ENCODE data around the gene DDIT3. TPM values are rescaled to one million over a fixed set of nuclear protein-coding genes. Genes with fewer than 3 reads are reported as not detected.

DDIT3 gene
- total and polyA plus RNA-seq, 2 of the 8 experiments (the other 6 are each of a cell fraction or from before 2014, with no cell fraction given): 4.9 to 5.7 TPM

- Histone ChIP-seq H4K5ac (ENCODE audit: insufficient read length, low read depth, low read length) (no peak overlapping the region), H2AK5ac (ENCODE audit: low read depth, low read length) (no peak overlapping the region), H3K4ac (replicated peaks; ENCODE audit: insufficient read length, low read depth, low read length) (no peak overlapping the region), H2AFZ (ENCODE audit: low read length) (no peak overlapping the region), H2BK12ac (ENCODE audit: low read depth, low read length) (no peak overlapping the region), H3K4me3 (ENCODE audit: extremely low read depth in 1 of 4, insufficient read depth in 2 of 4, low read depth in 3 of 4, low read length in 4 of 4) (no peak overlapping the region), H4K91ac (replicated peaks; ENCODE audit: insufficient read length, low read length) (no peak overlapping the region), H3K79me2 (ENCODE audit: control insufficient read depth in 1 of 2, insufficient read depth in 2 of 2, low read length in 2 of 2) (no peaks in the 10 kb centered on the region), H2BK5ac (ENCODE audit: low read depth, low read length) (no peak overlapping the region), H3K23me2 (ENCODE audit: low read depth, low read length) (peaks cover under 1% of the 10 kb centered on the region; the same call in 1 of the 2 replicates), H3K23ac (ENCODE audit: insufficient read length) (no peak overlapping the region), H3K27ac (ENCODE audit: low read depth, low read length) (no peak overlapping the region), H3K79me1 (ENCODE audit: low read depth, low read length) (no peaks in the 10 kb centered on the region), H3K27me3 (replicated peaks in 1 of 4; ENCODE audit: control insufficient read depth in 3 of 4, extremely low read depth in 1 of 4, insufficient read depth in 3 of 4, low read length in 3 of 4) (peaks cover 13 to 28% (median 23%) of the 10 kb centered on the region in 4 experiments), H2BK120ac (replicated peaks; ENCODE audit: low read depth, low read length) (no peak overlapping the region), H3K18ac (ENCODE audit: extremely low read depth, low read length) (no peak overlapping the region), H3K36me3 (ENCODE audit: control insufficient read depth in 2 of 4, insufficient read depth in 4 of 4, low read length in 3 of 4) (peaks cover 0 to 11% (median 4%) of the 10 kb centered on the region in 4 experiments; a peak in 4 of 8 replicates), H3K4me1 (replicated peaks in 1 of 4; ENCODE audit: control insufficient read depth in 3 of 4, insufficient read depth in 4 of 4, low read length in 3 of 4) (peaks cover 0 to 7% (median 2%) of the 10 kb centered on the region in 4 experiments; a peak in 5 of 7 replicates), H2BK20ac (ENCODE audit: low read length) (no peak overlapping the region), H4K20me1 (replicated peaks in 1 of 2; ENCODE audit: control insufficient read depth in 1 of 2, insufficient read depth in 2 of 2, low read length in 2 of 2) (peaks cover 0 to 6% of the 10 kb centered on the region in 2 experiments), H2BK15ac (ENCODE audit: low read length) (no peak overlapping the region), H4K8ac (ENCODE audit: extremely low read depth, insufficient read depth, low read length) (no peak overlapping the region), H3K9ac (replicated peaks in 1 of 4; ENCODE audit: extremely low read depth in 1 of 4, low read depth in 3 of 4, low read length in 3 of 4) (no peak overlapping the region), H3K14ac (ENCODE audit: insufficient read length) (no peak overlapping the region), H3K9me3 (ENCODE audit: insufficient read depth in 2 of 2, low read depth in 1 of 2, low read length in 1 of 2) (no peaks in the 10 kb centered on the region), H3K56ac (replicated peaks; ENCODE audit: insufficient read length, low read depth, low read length) (no peak overlapping the region), H3K4me2 (ENCODE audit: insufficient read depth in 1 of 2, low read depth in 2 of 2, low read length in 2 of 2) (no peak overlapping the region)
- CTCF ChIA-PET (ENCODE audit: partially characterized antibody): interaction anchor here (0.6 to 25.1 kb wide), 5 partner anchors 10 to 452 kb away, joined by 3 to 441 read pairs (median 5); partner anchors contain the start of genes ARHGAP9, GLI1 and INHBE
- FAIRE-seq (no peak), DNase-seq (ENCODE audit: low read depth in 1 of 2, low spot score in 2 of 2) (no peak)
- TF ChIP-seq GABPA (IDR thresholded peaks at IDR 0.05; ENCODE audit: borderline replicate concordance, insufficient read depth, low read length) (no peak), YY1 (IDR thresholded peaks at IDR 0.05; ENCODE audit: low read depth, low read length) (no peak), BACH1 (IDR thresholded peaks at IDR 0.05; ENCODE audit: low read length) (no peak), BCL11A (IDR thresholded peaks at IDR 0.05; ENCODE audit: low read depth in 2 of 2, low read length in 2 of 2) (no peak), SP2 (IDR thresholded peaks at IDR 0.05; ENCODE audit: low read length) (no peak), CEBPB (IDR thresholded peaks at IDR 0.05; ENCODE audit: low read depth, low read length) (no peak), KDM4A (IDR thresholded peaks at IDR 0.05; ENCODE audit: low read depth, low read length, severe bottlenecking) (no peak), ASH2L (IDR thresholded peaks at IDR 0.05; ENCODE audit: low read length) (no peak), POLR2A (IDR thresholded peaks at IDR 0.05; ENCODE audit: control extremely low read depth in 1 of 2, low read depth in 2 of 2, low read length in 2 of 2) (no peak), CBX8 (IDR thresholded peaks at IDR 0.05; ENCODE audit: borderline replicate concordance, low read depth, low read length) (no peak), BRCA1 (IDR thresholded peaks at IDR 0.05; ENCODE audit: low read depth, low read length) (no peak)
- 93% methylated on average over 14 of the region's 14 CpGs; no CpG with 5 or more reads in 1 of the 2 experiments for WGBS, 2 experiments (ENCODE audit: extremely low coverage in 1 of 2, insufficient coverage in 1 of 2, insufficient read length in 1 of 2, insufficient replicate concordance in 2 of 2, low coverage in 1 of 2, low lambda C conversion rate in 2 of 2, missing lambda C conversion rate in 1 of 2)
- POLR2A ChIA-PET (ENCODE audit: partially characterized antibody): no interaction called here
These were observed 49.9 kb downstream of the DDIT3 start for GRCh38 chr12:57470286-57470969.

All from H1 (cell line).